Measurements from ENCODE around the gene ETFDH. TPM values are rescaled to one million over a fixed set of nuclear protein-coding genes. Genes with fewer than 3 reads are reported as not detected.

ETFDH gene
- total RNA-seq, 1 experiment from 2014 or later: 12.4 TPM

GRCh38 chr4:158722917-158723793 lies 51.1 kb downstream of the ETFDH start, which contains the start of gene PPID (continued):
- no peak; the same call in 1 of the 2 replicates for TF ChIP-seq ZNF219 (CRISPR knock-in tag; IDR thresholded peaks at IDR 0.05; ENCODE audit: borderline replicate concordance)
- no peak for TF ChIP-seq CDX4 (CRISPR knock-in tag; IDR thresholded peaks at IDR 0.05; ENCODE audit: borderline replicate concordance)
- no peak for TF ChIP-seq TEAD4 (CRISPR knock-in tag; IDR thresholded peaks at IDR 0.05)
- TF ChIP-seq FOXP1 (CRISPR knock-in tag; IDR thresholded peaks at IDR 0.05; ENCODE audit: borderline replicate concordance): no peak; the same call in 1 of the 2 replicates
- TF ChIP-seq GRHL2 (CRISPR knock-in tag; IDR thresholded peaks at IDR 0.05; ENCODE audit: insufficient replicate concordance, severe bottlenecking): no peak
- peak; percentile 37; the same call in 1 of the 2 replicates for TF ChIP-seq CREB1 (CRISPR knock-in tag; IDR thresholded peaks at IDR 0.05)
- 0 out of 2 replicates have a peak, but pooled peaks have one; percentile 32 for TF ChIP-seq SMAD3 (CRISPR knock-in tag; IDR thresholded peaks at IDR 0.05; ENCODE audit: borderline replicate concordance)
- 0 out of 2 replicates have a peak, but pooled peaks have one; percentile 43 for TF ChIP-seq ZNF138 (CRISPR knock-in tag; conservative IDR thresholded peaks at IDR 0.05)
- no peak for TF ChIP-seq NR2C2 (CRISPR knock-in tag; IDR thresholded peaks at IDR 0.05)
- no peak for TF ChIP-seq RELA (CRISPR knock-in tag; IDR thresholded peaks at IDR 0.05; ENCODE audit: borderline replicate concordance)
- TF ChIP-seq FOXK1 (CRISPR knock-in tag; IDR thresholded peaks at IDR 0.05): peak; percentile 89
- no peak for TF ChIP-seq ZNF232 (CRISPR knock-in tag; IDR thresholded peaks at IDR 0.05)
- TF ChIP-seq MYBL2 (CRISPR knock-in tag; IDR thresholded peaks at IDR 0.05): 0 out of 2 replicates have a peak, but pooled peaks have one; percentile 63
- TF ChIP-seq PRDM15 (CRISPR knock-in tag; IDR thresholded peaks at IDR 0.05): no peak; the same call in 1 of the 2 replicates
- 0 out of 2 replicates have a peak, but pooled peaks have one; percentile 19 for TF ChIP-seq ZBTB43 (CRISPR knock-in tag; IDR thresholded peaks at IDR 0.05)
- TF ChIP-seq TP53 (CRISPR knock-in tag; IDR thresholded peaks at IDR 0.05): 0 out of 2 replicates have a peak, but pooled peaks have one; percentile 20
- TF ChIP-seq MAX (CRISPR knock-in tag; IDR thresholded peaks at IDR 0.05): peak; percentile 95
- peak; percentile 40; the same call in 1 of the 2 replicates for TF ChIP-seq ZBTB21 (CRISPR knock-in tag; IDR thresholded peaks at IDR 0.05; ENCODE audit: borderline replicate concordance)
- TF ChIP-seq HMGXB4 (CRISPR knock-in tag; IDR thresholded peaks at IDR 0.05): peak; percentile 65; the same call in 1 of the 2 replicates
- TF ChIP-seq FOXP4 (CRISPR knock-in tag; IDR thresholded peaks at IDR 0.05): peak; percentile 90
- TF ChIP-seq GABPB1 (CRISPR knock-in tag; IDR thresholded peaks at IDR 0.05): peak; percentile 42; the same call in 1 of the 2 replicates
- TF ChIP-seq OVOL2 (CRISPR knock-in tag; IDR thresholded peaks at IDR 0.05; ENCODE audit: borderline replicate concordance): no peak
- TF ChIP-seq TEAD1 (CRISPR knock-in tag; IDR thresholded peaks at IDR 0.05): peak; percentile 71
- TF ChIP-seq NFE2L1 (CRISPR knock-in tag; IDR thresholded peaks at IDR 0.05): peak; percentile 70; the same call in 1 of the 2 replicates

All from WTC11 (cell line).